H1 (cell line): ENCODE measurements around the gene TMEM128. TPM values are rescaled to one million over a fixed set of nuclear protein-coding genes. Genes with fewer than 3 reads are reported as not detected.
A peak's percentile ranks its signal among the peaks of the same experiment; 100 is the strongest.

Experiments used
- CTCF ChIA-PET: fragments of 300-600 bp; sonication (Branson Sonifier 250); formaldehyde crosslinking; loops from one replicate; lab custom pipeline; 2021; ENCODE audit not compliant: partially characterized antibody; lab: Charles Lee
- POLR2A ChIA-PET: fragments of 300-600 bp; sonication (Branson Sonifier 250); formaldehyde crosslinking; loops from one replicate; lab custom pipeline; 2021; ENCODE audit warnings: inconsistent platforms; ENCODE audit not compliant: partially characterized antibody; lab: Charles Lee
- DNase-seq, 2 experiments: peaks; one replicate each; pipeline versions ENCODE4 v3.0.0 to v3.0.0-alpha.2; 2010 to 2022; ENCODE audit warnings: low spot score in 2 of 2, low read depth in 1 of 2, mixed read lengths in 1 of 2
- FAIRE-seq: peaks from 2 replicates; lab custom pipeline; 2011; peaks lifted over from hg19 to GRCh38; lab: Jason Lieb, UNC
- H2AFZ ChIP-seq: 2 replicates; pipeline ENCODE4 v1.8.1; 2012; ENCODE audit warnings: low read length, inconsistent platforms
- H2AK5ac ChIP-seq: 2 replicates; pipeline ENCODE4 v1.6.1; 2013; ENCODE audit warnings: low read depth, low read length
- H2BK120ac ChIP-seq: replicated peaks from 2 replicates; pipeline ENCODE3; 2013; ENCODE audit warnings: low read depth, low read length, inconsistent platforms
- H2BK12ac ChIP-seq: 2 replicates; pipeline ENCODE4 v1.6.1; 2013; ENCODE audit warnings: low read depth, low read length
- H2BK15ac ChIP-seq: 2 replicates; pipeline ENCODE4 v1.6.1; 2013; ENCODE audit warnings: low read length
- H2BK20ac ChIP-seq: 2 replicates; pipeline ENCODE4 v1.6.1; 2013; ENCODE audit warnings: low read length
- H2BK5ac ChIP-seq: 2 replicates; pipeline ENCODE4 v1.6.1; 2013; ENCODE audit warnings: low read depth, low read length
- H3K14ac ChIP-seq: 2 replicates; pipeline ENCODE4 v1.6.1; 2013; ENCODE audit warnings: inconsistent platforms; ENCODE audit not compliant: insufficient read length
- H3K18ac ChIP-seq: 2 replicates; pipeline ENCODE4 v1.6.1; 2013; ENCODE audit warnings: low read length; ENCODE audit errors: extremely low read depth
- H3K23ac ChIP-seq: 2 replicates; pipeline ENCODE4 v1.6.1; 2013; ENCODE audit warnings: inconsistent platforms; ENCODE audit not compliant: insufficient read length
- H3K23me2 ChIP-seq: 2 replicates; pipeline ENCODE4 v1.6.1; 2013; ENCODE audit warnings: low read depth, low read length
- H3K27ac ChIP-seq: 2 replicates; pipeline ENCODE4 v1.6.1; 2011; ENCODE audit warnings: low read depth, low read length, inconsistent platforms
- H3K27me3 ChIP-seq, 4 experiments: replicated peaks in 1 of 4; 1 replicate in 1 of 4; 2 replicates in 3 of 4; pipeline versions ENCODE4 v1.6.1 to v1.8.1; 2011 to 2013; ENCODE audit warnings: low read length in 3 of 4, mild to moderate bottlenecking in 3 of 4, inconsistent platforms in 2 of 4, mixed read lengths in 2 of 4, moderate library complexity in 1 of 4; ENCODE audit not compliant: control insufficient read depth in 3 of 4, insufficient read depth in 3 of 4; ENCODE audit errors: extremely low read depth in 1 of 4
- H3K36me3 ChIP-seq, 4 experiments: 2 replicates each; pipeline versions ENCODE4 v1.6.1 to v1.8.1; 2011 to 2013; ENCODE audit warnings: mild to moderate bottlenecking in 4 of 4, low read length in 3 of 4, moderate library complexity in 2 of 4, control low read depth in 1 of 4, inconsistent platforms in 1 of 4; ENCODE audit not compliant: insufficient read depth in 4 of 4, control insufficient read depth in 2 of 4
- H3K4ac ChIP-seq: replicated peaks from 2 replicates; pipeline ENCODE3; 2013; ENCODE audit warnings: low read length, low read depth, mixed read lengths, inconsistent platforms; ENCODE audit not compliant: insufficient read length
- H3K4me1 ChIP-seq, 4 experiments: replicated peaks in 1 of 4; 1 replicate in 1 of 4; 2 replicates in 3 of 4; pipeline versions ENCODE4 v1.6.1 to v1.8.1; 2011 to 2013; ENCODE audit warnings: low read length in 3 of 4, inconsistent platforms in 2 of 4, mixed read lengths in 1 of 4; ENCODE audit not compliant: insufficient read depth in 4 of 4, control insufficient read depth in 3 of 4
- H3K4me2 ChIP-seq, 2 experiments: 2 replicates each; pipeline versions ENCODE4 v1.6.1 to v1.8.1; 2011 to 2013; ENCODE audit warnings: low read depth in 2 of 2, low read length in 2 of 2, control low read depth in 1 of 2, inconsistent platforms in 1 of 2, mild to moderate bottlenecking in 1 of 2; ENCODE audit not compliant: insufficient read depth in 1 of 2
- H3K4me3 ChIP-seq, 4 experiments: fragments of 200-600, 300-600 bp in 1 of 4; sonication (generic), shearing (Covaris generic), sonication (Bioruptor Twin) in 1 of 4; 2 replicates each; pipeline versions ENCODE4 v1.5.1 to v1.8.1; 2011 to 2016; ENCODE audit warnings: low read length in 4 of 4, low read depth in 3 of 4, control low read depth in 2 of 4, inconsistent platforms in 2 of 4, mild to moderate bottlenecking in 2 of 4, mixed read lengths in 1 of 4, moderate library complexity in 1 of 4; ENCODE audit not compliant: insufficient read depth in 2 of 4; ENCODE audit errors: extremely low read depth in 1 of 4
- H3K56ac ChIP-seq: replicated peaks from 2 replicates; pipeline ENCODE3; 2013; ENCODE audit warnings: low read depth, mild to moderate bottlenecking, mixed read lengths, low read length, inconsistent platforms; ENCODE audit not compliant: insufficient read length
- H3K79me1 ChIP-seq: 2 replicates; pipeline ENCODE4 v1.6.1; 2013; ENCODE audit warnings: low read depth, low read length, control low read depth
- H3K79me2 ChIP-seq, 2 experiments: 2 replicates each; pipeline versions ENCODE4 v1.6.1 to v1.8.1; 2012 to 2013; ENCODE audit warnings: low read length in 2 of 2, mild to moderate bottlenecking in 2 of 2, inconsistent platforms in 1 of 2; ENCODE audit not compliant: insufficient read depth in 2 of 2, control insufficient read depth in 1 of 2
- H3K9ac ChIP-seq, 4 experiments: replicated peaks in 1 of 4; 1 replicate in 1 of 4; 2 replicates in 3 of 4; pipeline versions ENCODE4 v1.6.1 to v1.8.1; 2011 to 2013; ENCODE audit warnings: low read depth in 3 of 4, low read length in 3 of 4, control low read depth in 2 of 4, mild to moderate bottlenecking in 2 of 4, moderate library complexity in 2 of 4, inconsistent platforms in 1 of 4; ENCODE audit errors: extremely low read depth in 1 of 4
- H3K9me3 ChIP-seq, 2 experiments: 2 replicates each; pipeline versions ENCODE4 v1.6.1 to v1.8.1; 2012 to 2013; ENCODE audit warnings: mild to moderate bottlenecking in 2 of 2, moderate library complexity in 2 of 2, control low read depth in 1 of 2, inconsistent platforms in 1 of 2, low read depth in 1 of 2, low read length in 1 of 2, mixed read lengths in 1 of 2; ENCODE audit not compliant: insufficient read depth in 2 of 2
- H4K20me1 ChIP-seq, 2 experiments: replicated peaks in 1 of 2; 2 replicates each; pipeline versions ENCODE3 to v1.8.1; 2011 to 2013; ENCODE audit warnings: inconsistent platforms in 2 of 2, low read length in 2 of 2, mild to moderate bottlenecking in 1 of 2; ENCODE audit not compliant: insufficient read depth in 2 of 2, control insufficient read depth in 1 of 2
- H4K5ac ChIP-seq: 2 replicates; pipeline ENCODE4 v1.6.1; 2013; ENCODE audit warnings: low read length, low read depth, mixed read lengths, inconsistent platforms; ENCODE audit not compliant: insufficient read length
- H4K8ac ChIP-seq: 2 replicates; pipeline ENCODE4 v1.8.0; 2013; ENCODE audit warnings: mild to moderate bottlenecking, moderate library complexity, low read length, inconsistent platforms; ENCODE audit not compliant: insufficient read depth; ENCODE audit errors: extremely low read depth
- H4K91ac ChIP-seq: replicated peaks from 2 replicates; pipeline ENCODE3; 2013; ENCODE audit warnings: low read length, mixed read lengths, inconsistent platforms; ENCODE audit not compliant: insufficient read length
- CEBPB ChIP-seq: IDR thresholded peaks from 2 replicates; pipeline ENCODE4 v1.6.1; 2012; ENCODE audit warnings: low read depth, low read length
- CTCF ChIP-seq, 3 experiments: IDR thresholded peaks; 1 replicate in 2 of 3; 2 replicates in 1 of 3; pipeline versions ENCODE4 v1.5.1 to v1.6.1; 2011; ENCODE audit warnings: low read length in 3 of 3, mild to moderate bottlenecking in 3 of 3, inconsistent platforms in 2 of 3, low read depth in 1 of 3, moderate library complexity in 1 of 3; ENCODE audit not compliant: insufficient read depth in 1 of 3; ENCODE audit errors: control extremely low read depth in 1 of 3
- KDM5A ChIP-seq: fragments of 200-600 bp; IDR thresholded peaks from 2 replicates; pipeline ENCODE4 v1.7.1; 2012; ENCODE audit warnings: mild to moderate bottlenecking, low read length, inconsistent platforms, mixed read lengths
- RAD21 ChIP-seq, 2 experiments: IDR thresholded peaks in 1 of 2; conservative IDR thresholded peaks in 1 of 2; 2 replicates each; pipeline ENCODE4 v1.6.1; 2011; ENCODE audit warnings: low read depth in 2 of 2, low read length in 2 of 2, improper control_type of control experiment in 1 of 2, inconsistent platforms in 1 of 2, mild to moderate bottlenecking in 1 of 2, moderate library complexity in 1 of 2
- RFX5 ChIP-seq: IDR thresholded peaks from 2 replicates; pipeline ENCODE4 v1.6.1; 2011; ENCODE audit warnings: low read depth, low read length, improper control_type of control experiment, borderline replicate concordance
- TAF7 ChIP-seq: optimal IDR thresholded peaks from 2 replicates; pipeline ENCODE3; 2011; ENCODE audit warnings: low read depth, mild to moderate bottlenecking, inconsistent platforms, low read length, moderate library complexity, borderline replicate concordance
- WGBS, 2 experiments: shearing (Covaris generic) in 1 of 2; methylation state at CpG; one replicate each; pipeline versions ENCODE4 v1.1.6 to v1.1.7; 2013 to 2015; ENCODE audit warnings: low lambda C conversion rate in 2 of 2, mixed read lengths in 2 of 2, inconsistent platforms in 1 of 2, low coverage in 1 of 2, missing lambda C conversion rate in 1 of 2; ENCODE audit not compliant: insufficient replicate concordance in 2 of 2, insufficient coverage in 1 of 2, insufficient read length in 1 of 2; ENCODE audit errors: extremely low coverage in 1 of 2, missing lambda C conversion rate in 1 of 2; 5-methylcytosine and 5-hydroxymethylcytosine counted together
- polyA plus RNA-seq, 7 experiments: library from polyadenylated mRNA; depleted of rRNA in 3 of 7; stranded (reverse) in 5 of 7; unstranded in 2 of 7; fragments of >200 nt in 5 of 7; fragments of 200-250 nt in 2 of 7; gene quantifications; 1 replicate in 5 of 7; 2 replicates in 1 of 7; 4 replicates in 1 of 7; pipeline versions ENCODE4 v1.2.1 to v1.2.3, GENCODE V29; 2011 to 2013; ENCODE audit warnings: missing spikeins in 2 of 7, mixed read lengths in 2 of 7
- total RNA-seq: library from RNA; stranded (reverse); fragmentation: NEBNext Ultra II Directional; extraction: Animal tissue kit (Norgen Biotek cat#: 25700); gene quantifications from 2 replicates; pipeline ENCODE4 v1.2.1, GENCODE V29; 2021

Gene TMEM128
- total and polyA plus RNA-seq, 2 of the 8 experiments (the other 6 are each of a cell fraction or from before 2014, with no cell fraction given) = 17.7 to 33.6 TPM

GRCh38 chr4:4271912-4272311 is 23.9 kb upstream of the TMEM128 start:
- Histone ChIP-seq H3K79me2 (no peaks in the 10 kb centered on the region), H4K8ac (no peak overlapping the region), H4K20me1 (peaks cover 2 to 5% of the 10 kb centered on the region in 2 experiments), H3K23ac (no peak overlapping the region), H3K18ac (no peak overlapping the region), H3K4ac (no peak overlapping the region), H3K79me1 (no peaks in the 10 kb centered on the region), H2BK15ac (no peak overlapping the region), H2BK20ac (no peak overlapping the region), H3K36me3 (peaks cover 12 to 69% (median 40%) of the 10 kb centered on the region in 4 experiments; a peak in 7 of 8 replicates), H3K56ac (no peak overlapping the region), H3K14ac (no peak overlapping the region), H2BK12ac (no peak overlapping the region), H3K4me1 (no peaks in the 10 kb centered on the region), H3K4me2 (no peak overlapping the region), H2BK5ac (no peak overlapping the region), H4K91ac (no peak overlapping the region), H2AK5ac (no peak overlapping the region), H2BK120ac (no peak overlapping the region), H3K4me3 (no peak overlapping the region), H3K9ac (no peak overlapping the region), H3K27ac (no peak overlapping the region), H4K5ac (no peak overlapping the region), H3K23me2 (no peaks in the 10 kb centered on the region), H2AFZ (no peak overlapping the region), H3K9me3 (no peaks in the 10 kb centered on the region), H3K27me3 (peaks cover 0 to 2% (median 0%) of the 10 kb centered on the region in 4 experiments; a peak in 1 of 7 replicates)
- ChIA-PET CTCF (interaction anchor here (1.3 to 2.4 kb wide), 2 partner anchors 27 to 63 kb away, joined by 3 to 12 read pairs; no protein-coding TSS in a partner anchor), POLR2A (interaction anchor here (0.7 kb wide), 1 partner anchor 13 kb away, joined by 3 read pairs; no protein-coding TSS in a partner anchor)
- DNase-seq = no peak
- TF ChIP-seq RFX5 (no peak), TAF7 (no peak), CEBPB (peak; percentile 89), CTCF (IDR thresholded peaks at IDR 0.05; ENCODE audit: control extremely low read depth in 1 of 3, insufficient read depth in 1 of 3, low read depth in 1 of 3, low read length in 3 of 3) (peak; percentile 14 to 55 (median 55); a peak in 3 of 4 replicates), RAD21 (IDR thresholded peaks at IDR 0.05 in 1 of 2, conservative IDR thresholded peaks at IDR 0.05 in 1 of 2; ENCODE audit: low read depth in 2 of 2, low read length in 2 of 2) (peak; percentile 37), KDM5A (no peak)
- 91% methylated on average over 10 of the region's 10 CpGs; no CpG with 5 or more reads in 1 of the 2 experiments for WGBS, 2 experiments
- FAIRE-seq = no peak
